Kidney (tissue), 14 donors: ENCODE data around the gene DSE. TPM values are rescaled to one million over a fixed set of nuclear protein-coding genes. Genes with fewer than 3 reads are reported as not detected.

Experiments used
- DNase-seq, 5 donors: peaks; one replicate each; pipeline ENCODE4 v3.0.0-alpha.2; 2013 to 2020
- FAIRE-seq: peaks from 2 replicates; lab custom pipeline; 2012; peaks lifted over from hg19 to GRCh38; lab: Jason Lieb, UNC
- H3K27ac ChIP-seq, 2 donors: one replicate each; pipeline ENCODE4 v1.7.0; 2013; ENCODE audit warnings: low read depth in 2 of 2, low read length in 2 of 2, inconsistent platforms in 1 of 2
- H3K27me3 ChIP-seq: one replicate; pipeline ENCODE4 v1.7.1; 2013; ENCODE audit warnings: low read length, inconsistent platforms; ENCODE audit not compliant: control insufficient read depth, insufficient read depth
- H3K36me3 ChIP-seq, 3 donors: one replicate each; pipeline versions ENCODE4 v1.7.0 to v1.7.1; 2013; ENCODE audit warnings: low read length in 3 of 3, control low read depth in 1 of 3, inconsistent platforms in 1 of 3; ENCODE audit not compliant: insufficient read depth in 3 of 3, control insufficient read depth in 2 of 3
- H3K4me1 ChIP-seq, 3 donors: one replicate each; pipeline versions ENCODE4 v1.7.0 to v1.7.1; 2013; ENCODE audit warnings: low read length in 3 of 3, inconsistent platforms in 1 of 3, low read depth in 1 of 3; ENCODE audit not compliant: control insufficient read depth in 2 of 3, insufficient read depth in 2 of 3
- H3K4me3 ChIP-seq, 3 donors: one replicate each; pipeline versions ENCODE4 v1.7.0 to v1.8.1; 2013; ENCODE audit warnings: low read length in 3 of 3, control low read depth in 1 of 3, inconsistent platforms in 1 of 3
- H3K9ac ChIP-seq, 3 donors: one replicate each; pipeline versions ENCODE4 v1.7.0 to v1.7.1; 2013; ENCODE audit warnings: low read length in 3 of 3, control low read depth in 1 of 3, inconsistent platforms in 1 of 3
- H3K9me3 ChIP-seq, 3 donors: one replicate each; pipeline versions ENCODE4 v1.7.0 to v1.7.1; 2013; ENCODE audit warnings: low read length in 3 of 3, control low read depth in 1 of 3, inconsistent platforms in 1 of 3; ENCODE audit not compliant: control insufficient read depth in 2 of 3, insufficient read depth in 1 of 3
- CTCF ChIP-seq: IDR thresholded peaks from 3 replicates; pipeline ENCODE4 v1.5.1; 2012; ENCODE audit warnings: mild to moderate bottlenecking, moderate library complexity, borderline replicate concordance; ENCODE audit not compliant: insufficient read depth; ENCODE audit errors: extremely low read depth
- intact Hi-C: fragments of 100-400 bp; cut with DNase I; formaldehyde crosslinking; loops from one replicate; pipeline ENCODE4 v1.11.1; 2022
- polyA plus RNA-seq: library from polyadenylated mRNA; stranded (reverse); fragments of 350-450 nt; fragmentation: Illumina TruSeq; extraction: RNeasy Lipid Tissue Mini Kit (QIAGEN cat#74804); gene quantifications from one replicate; pipeline ENCODE4 v1.2.3, GENCODE V29; 2014; ENCODE audit warnings: low read depth, low replicate concordance; ENCODE audit not compliant: insufficient read depth
- total RNA-seq: library from RNA; stranded (reverse); fragmentation: NEBNext Ultra II Directional; extraction: Animal tissue kit (Norgen Biotek cat#: 25700); gene quantifications from one replicate; pipeline ENCODE4 v1.2.1, GENCODE V29; 2021
- donor health status: control.
- donor health status: control.
- donor health status: control.
- donor health status: control.
- donor health status: control.
- donor health status: DM: yes; HTN: yes; CAD: no.
- donor health status: Normal renal cell carcinoma (clear cell type).

The DSE gene
- total and polyA plus RNA-seq, 2 donors from 2014 or later = 6.9 to 47.7 TPM

DNA sequence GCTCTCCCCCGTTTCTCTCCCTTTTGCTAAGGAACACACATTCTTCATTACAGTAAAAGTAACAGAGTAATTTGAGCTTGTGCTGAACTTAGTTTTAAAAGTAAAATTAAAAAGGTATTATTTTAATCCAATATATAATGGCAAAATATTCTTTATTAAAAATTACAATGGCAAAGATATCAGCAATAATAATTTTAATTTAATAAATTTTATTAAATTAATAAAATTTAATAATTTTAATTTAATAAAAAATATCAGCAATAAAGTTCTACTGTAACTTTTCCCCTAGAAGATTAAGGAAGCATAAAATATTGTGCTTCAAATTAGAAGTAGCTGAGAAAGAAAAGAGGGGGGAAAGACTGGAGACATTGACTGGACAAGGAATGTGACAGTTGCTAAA lies 32.5 kb downstream of the DSE start:
- Histone ChIP-seq H3K9me3 (no peaks in the 10 kb centered on the region), H3K36me3 (no peaks in the 10 kb centered on the region), H3K4me1 (peaks cover 2 to 9% (median 4%) of the 10 kb centered on the region in 3 donors), H3K27ac (no peak overlapping the region), H3K27me3 (no peaks in the 10 kb centered on the region), H3K4me3 (no peak overlapping the region), H3K9ac (no peak overlapping the region)
- intact Hi-C loops = no loop called here
- DNase-seq = no peak
- FAIRE-seq = peak; percentile 45
- TF ChIP-seq CTCF = no peak

GRCh38 chr6:116404696-116405095 lies 33.9 kb downstream of the DSE start:
- H3K4me1 ChIP-seq = peaks cover 0 to 5% (median 0%) of the 10 kb centered on the region in 3 donors
- intact Hi-C loops = no loop called here
- peak in 1 of 5 donors; percentile 53 for DNase-seq
- no peak overlapping the region for H3K9ac ChIP-seq
- no peaks in the 10 kb centered on the region for H3K36me3 ChIP-seq
- H3K9me3 ChIP-seq = no peaks in the 10 kb centered on the region
- no peak overlapping the region for H3K27ac ChIP-seq
- no peak overlapping the region for H3K4me3 ChIP-seq
- no peaks in the 10 kb centered on the region for H3K27me3 ChIP-seq
- no peak for FAIRE-seq
- TF ChIP-seq CTCF = no peak

- no peak overlapping the region for H3K4me3 ChIP-seq
- H3K27ac ChIP-seq = peak overlapping the region in 1 of 2 donors; percentile 32
- H3K27me3 ChIP-seq = no peaks in the 10 kb centered on the region
- no peak for TF ChIP-seq CTCF
- no peaks in the 10 kb centered on the region for H3K9me3 ChIP-seq
- DNase-seq (peak in 3 of 5 donors; percentile 31 to 70 (median 59)), FAIRE-seq (no peak)
- peaks cover 0 to 5% (median 0%) of the 10 kb centered on the region in 3 donors for H3K4me1 ChIP-seq
- no peaks in the 10 kb centered on the region for H3K36me3 ChIP-seq
- no peak overlapping the region for H3K9ac ChIP-seq
- intact Hi-C loops = no loop called here
These were observed 34.4 kb downstream of the DSE start for GRCh38 chr6:116405138-116405537.
